AG10803 (cell line): ENCODE data around the gene TLL1.

Experiments used
- DNase-seq: peaks from one replicate; pipeline ENCODE4 v3.0.0; 2010; ENCODE audit warnings: low read depth
- H3K4me3 ChIP-seq: 2 replicates; pipeline ENCODE4 v1.5.1; 2011; ENCODE audit warnings: mild to moderate bottlenecking, low read length, control low read depth
- CTCF ChIP-seq: conservative IDR thresholded peaks from 2 replicates; pipeline ENCODE4 v1.5.1; 2011; ENCODE audit warnings: mild to moderate bottlenecking, low read length, control low read depth, inconsistent platforms

The TLL1 gene

GRCh38 chr4:166077782-166078181 lies 204.7 kb downstream of the TLL1 start:
- H3K4me3 ChIP-seq = no peak overlapping the region
- no peak for TF ChIP-seq CTCF
- no peak for DNase-seq

GRCh38 chr4:166078383-166078782 lies 205.3 kb downstream of the TLL1 start:
- TF ChIP-seq CTCF = no peak
- no peak overlapping the region for H3K4me3 ChIP-seq
- DNase-seq = no peak

GRCh38 chr4:166078955-166079354 lies 205.9 kb downstream of the TLL1 start:
- no peak for TF ChIP-seq CTCF
- H3K4me3 ChIP-seq = no peak overlapping the region
- DNase-seq = no peak

- no peak for TF ChIP-seq CTCF
- no peak for DNase-seq
Measured at GRCh38 chr4:166087569-166087968, 214.5 kb downstream of the TLL1 start.

GRCh38 chr4:166088576-166088975 lies 215.5 kb downstream of the TLL1 start:
- no peak for DNase-seq
- TF ChIP-seq CTCF = no peak
- H3K4me3 ChIP-seq = no peak overlapping the region

More at GRCh38 chr4:166087569-166087968, 214.5 kb downstream of the TLL1 start:
- no peak overlapping the region for H3K4me3 ChIP-seq

GRCh38 chr4:166091146-166091545 lies 218.1 kb downstream of the TLL1 start:
- DNase-seq = no peak
- TF ChIP-seq CTCF = no peak

GRCh38 chr4:166091912-166092510 lies 219.0 kb downstream of the TLL1 start:
- peak; percentile 25 for DNase-seq
- TF ChIP-seq CTCF = peak; percentile 77

More at GRCh38 chr4:166091146-166091545, 218.1 kb downstream of the TLL1 start:
- no peak overlapping the region for H3K4me3 ChIP-seq

More at GRCh38 chr4:166091912-166092510, 219.0 kb downstream of the TLL1 start:
- H3K4me3 ChIP-seq = no peak overlapping the region
